ENCODE data around the gene EDN2.

Gene EDN2

GRCh38 chr1:41436281-41437010 lies 48.0 kb downstream of the EDN2 start:
- H3K36me3 ChIP-seq (replicated peaks; ENCODE audit: insufficient read depth, low read length), result no peaks in the 10 kb centered on the region
- H3K27ac ChIP-seq (ENCODE audit: low read length), result no peak overlapping the region
- TF ChIP-seq EZH2 (optimal IDR thresholded peaks at IDR 0.05; ENCODE audit: low read depth, low read length) (no peak), EZH2phosphoT487 (IDR thresholded peaks at IDR 0.05; ENCODE audit: low read length) (no peak)
- TF ChIP-seq, protein P1, sequence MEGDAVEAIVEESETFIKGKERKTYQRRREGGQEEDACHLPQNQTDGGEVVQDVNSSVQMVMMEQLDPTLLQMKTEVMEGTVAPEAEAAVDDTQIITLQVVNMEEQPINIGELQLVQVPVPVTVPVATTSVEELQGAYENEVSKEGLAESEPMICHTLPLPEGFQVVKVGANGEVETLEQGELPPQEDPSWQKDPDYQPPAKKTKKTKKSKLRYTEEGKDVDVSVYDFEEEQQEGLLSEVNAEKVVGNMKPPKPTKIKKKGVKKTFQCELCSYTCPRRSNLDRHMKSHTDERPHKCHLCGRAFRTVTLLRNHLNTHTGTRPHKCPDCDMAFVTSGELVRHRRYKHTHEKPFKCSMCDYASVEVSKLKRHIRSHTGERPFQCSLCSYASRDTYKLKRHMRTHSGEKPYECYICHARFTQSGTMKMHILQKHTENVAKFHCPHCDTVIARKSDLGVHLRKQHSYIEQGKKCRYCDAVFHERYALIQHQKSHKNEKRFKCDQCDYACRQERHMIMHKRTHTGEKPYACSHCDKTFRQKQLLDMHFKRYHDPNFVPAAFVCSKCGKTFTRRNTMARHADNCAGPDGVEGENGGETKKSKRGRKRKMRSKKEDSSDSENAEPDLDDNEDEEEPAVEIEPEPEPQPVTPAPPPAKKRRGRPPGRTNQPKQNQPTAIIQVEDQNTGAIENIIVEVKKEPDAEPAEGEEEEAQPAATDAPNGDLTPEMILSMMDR (IDR thresholded peaks at IDR 0.05; ENCODE audit: low read length), result no peak

GRCh38 chr1:41435570-41436178 lies 48.8 kb downstream of the EDN2 start:
- H3K36me3 ChIP-seq (replicated peaks; ENCODE audit: insufficient read depth, low read length), result no peaks in the 10 kb centered on the region
- no peak for TF ChIP-seq EZH2 (optimal IDR thresholded peaks at IDR 0.05; ENCODE audit: low read depth, low read length)
- TF ChIP-seq, protein P1 (IDR thresholded peaks at IDR 0.05; ENCODE audit: low read length), result no peak
- TF ChIP-seq EZH2phosphoT487 (IDR thresholded peaks at IDR 0.05; ENCODE audit: low read length), result no peak
- H3K27ac ChIP-seq (ENCODE audit: low read length), result no peak overlapping the region

More at GRCh38 chr1:41436281-41437010, 48.0 kb downstream of the EDN2 start:
- no peak for DNase-seq
- H3K4me2 ChIP-seq (ENCODE audit: low read depth, low read length), result no peak overlapping the region
- no peak overlapping the region for H3K9ac ChIP-seq (ENCODE audit: low read length)
- no peaks in the 10 kb centered on the region for H3K9me3 ChIP-seq (replicated peaks; ENCODE audit: insufficient read depth, low read length)
- H4K20me1 ChIP-seq (ENCODE audit: insufficient read depth, low read length), result no peaks in the 10 kb centered on the region
- no peak overlapping the region for H3K4me3 ChIP-seq (ENCODE audit: low read length)
- H3F3A ChIP-seq (ENCODE audit: insufficient read depth, low read length), result no peaks in the 10 kb centered on the region
- no peaks in the 10 kb centered on the region for H3K4me1 ChIP-seq (ENCODE audit: low read length)
- no peaks in the 10 kb centered on the region for H3K79me2 ChIP-seq (ENCODE audit: low read length)
- H2AFZ ChIP-seq (ENCODE audit: low read length), result no peak overlapping the region
- no peaks in the 10 kb centered on the region for H3K9me2 ChIP-seq (replicated peaks; ENCODE audit: insufficient read depth, low read length)
- H3K27me3 ChIP-seq (replicated peaks; ENCODE audit: insufficient read depth, low read length), result peaks cover 6% of the 10 kb centered on the region; the same call in 1 of the 2 replicates

DNA sequence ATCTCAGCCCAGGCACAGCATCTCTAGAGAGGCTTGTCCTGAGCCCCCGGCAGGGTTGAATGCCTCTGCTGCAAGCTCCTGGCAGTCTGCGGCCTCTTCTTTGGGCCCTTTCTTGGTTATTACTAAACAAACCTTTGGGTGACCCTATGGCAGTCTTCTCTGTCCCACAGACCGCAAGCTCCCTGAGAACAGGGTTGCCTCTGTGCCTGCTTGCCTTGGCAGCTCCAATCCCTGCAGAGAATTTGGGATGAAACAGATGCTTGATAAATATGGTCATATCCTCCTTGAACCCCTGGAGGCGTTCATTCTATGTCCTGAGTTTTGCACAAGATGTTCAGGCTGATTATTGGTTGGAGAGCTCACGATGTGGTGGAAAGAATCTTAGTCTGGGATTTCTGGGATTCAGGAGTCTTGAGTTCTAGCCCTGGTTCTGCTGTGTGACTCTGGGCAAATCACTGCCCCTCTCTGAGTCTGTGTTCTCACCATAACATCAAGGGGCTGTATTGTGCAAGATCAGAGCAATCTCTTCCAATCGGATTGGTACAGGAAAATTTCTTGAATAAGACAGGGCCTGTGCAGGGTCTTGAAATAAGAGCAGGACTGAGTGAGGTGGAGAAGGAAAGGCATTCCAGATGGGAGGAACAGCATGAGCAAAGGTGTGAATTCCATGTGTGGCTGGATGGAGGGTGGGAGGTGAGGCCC lies 49.6 kb downstream of the EDN2 start:
- TF ChIP-seq, protein P1 (IDR thresholded peaks at IDR 0.05; ENCODE audit: low read length), result no peak
- no peak for TF ChIP-seq EZH2phosphoT487 (IDR thresholded peaks at IDR 0.05; ENCODE audit: low read length)
- TF ChIP-seq EZH2 (optimal IDR thresholded peaks at IDR 0.05; ENCODE audit: low read depth, low read length), result no peak
- H4K20me1 ChIP-seq (ENCODE audit: insufficient read depth, low read length), result no peaks in the 10 kb centered on the region
- H3K79me2 ChIP-seq (ENCODE audit: low read length), result no peaks in the 10 kb centered on the region
- H3K27me3 ChIP-seq (replicated peaks; ENCODE audit: insufficient read depth, low read length), result peaks cover 6% of the 10 kb centered on the region; the same call in 1 of the 2 replicates
- DNase-seq, result no peak
- no peak overlapping the region for H3K4me2 ChIP-seq (ENCODE audit: low read depth, low read length)
- no peak overlapping the region for H3K27ac ChIP-seq (ENCODE audit: low read length)
- no peak overlapping the region for H2AFZ ChIP-seq (ENCODE audit: low read length)
- H3F3A ChIP-seq (ENCODE audit: insufficient read depth, low read length), result no peaks in the 10 kb centered on the region; the same call in 1 of the 2 replicates
- no peaks in the 10 kb centered on the region for H3K36me3 ChIP-seq (replicated peaks; ENCODE audit: insufficient read depth, low read length)
- no peak overlapping the region for H3K4me3 ChIP-seq (ENCODE audit: low read length)
- H3K9ac ChIP-seq (ENCODE audit: low read length), result no peak overlapping the region
- H3K9me3 ChIP-seq (replicated peaks; ENCODE audit: insufficient read depth, low read length), result no peaks in the 10 kb centered on the region
- H3K9me2 ChIP-seq (replicated peaks; ENCODE audit: insufficient read depth, low read length), result no peaks in the 10 kb centered on the region
- H3K4me1 ChIP-seq (ENCODE audit: low read length), result peaks cover 12% of the 10 kb centered on the region; the same call in 1 of the 2 replicates

More at GRCh38 chr1:41435570-41436178, 48.8 kb downstream of the EDN2 start:
- H3K4me3 ChIP-seq (ENCODE audit: low read length), result no peak overlapping the region
- DNase-seq, result no peak
- no peak overlapping the region for H3K4me2 ChIP-seq (ENCODE audit: low read depth, low read length)
- H4K20me1 ChIP-seq (ENCODE audit: insufficient read depth, low read length), result no peaks in the 10 kb centered on the region
- peaks cover 6% of the 10 kb centered on the region; the same call in 1 of the 2 replicates for H3K27me3 ChIP-seq (replicated peaks; ENCODE audit: insufficient read depth, low read length)
- H3K9ac ChIP-seq (ENCODE audit: low read length), result no peak overlapping the region
- H3K9me3 ChIP-seq (replicated peaks; ENCODE audit: insufficient read depth, low read length), result no peaks in the 10 kb centered on the region
- no peaks in the 10 kb centered on the region for H3K9me2 ChIP-seq (replicated peaks; ENCODE audit: insufficient read depth, low read length)
- no peak overlapping the region for H2AFZ ChIP-seq (ENCODE audit: low read length)
- peaks cover 4% of the 10 kb centered on the region; the same call in 1 of the 2 replicates for H3K4me1 ChIP-seq (ENCODE audit: low read length)
- no peaks in the 10 kb centered on the region for H3F3A ChIP-seq (ENCODE audit: insufficient read depth, low read length)
- no peaks in the 10 kb centered on the region for H3K79me2 ChIP-seq (ENCODE audit: low read length)
